ENCODE results near the gene ADGRV1. TPM values are rescaled to one million over a fixed set of nuclear protein-coding genes. Genes with fewer than 3 reads are reported as not detected.

Gene ADGRV1
- total RNA-seq, 1 experiment from 2014 or later, result 64.8 TPM

GRCh38 chr5:91176288-91177016 lies 617.9 kb downstream of the ADGRV1 start:
- Histone ChIP-seq H3K4ac (ENCODE audit: low read depth, low read length) (no peak overlapping the region), H2AK5ac (ENCODE audit: insufficient read length, low read length) (no peak overlapping the region), H3K14ac (ENCODE audit: insufficient read depth, low read length) (no peak overlapping the region), H4K91ac (ENCODE audit: insufficient read length, low read depth, low read length) (no peak overlapping the region), H3K23me2 (ENCODE audit: insufficient read length, low read depth, low read length, poor library complexity, severe bottlenecking) (no peaks in the 10 kb centered on the region), H3K4me1 (ENCODE audit: insufficient read depth, low read length) (peaks cover 4% of the 10 kb centered on the region; the same call in 1 of the 2 replicates), H3K79me2 (ENCODE audit: insufficient read depth, low read length) (no peaks in the 10 kb centered on the region), H4K20me1 (ENCODE audit: control insufficient read depth, insufficient read depth, insufficient read length) (no peaks in the 10 kb centered on the region), H3K9ac (ENCODE audit: extremely low read depth, insufficient read length, low read length) (no peak overlapping the region), H3K4me2 (ENCODE audit: insufficient read depth, insufficient read length, low read length) (no peak overlapping the region), H2BK120ac (ENCODE audit: low read depth, low read length, poor library complexity, severe bottlenecking) (no peak overlapping the region), H2BK20ac (ENCODE audit: low read depth, low read length, poor library complexity, severe bottlenecking) (no peak overlapping the region), H3K27ac (ENCODE audit: insufficient read length, low read depth, low read length) (no peak overlapping the region), H3K9me3 (ENCODE audit: control insufficient read depth, low read depth, low read length) (no peaks in the 10 kb centered on the region), H3K27me3 (ENCODE audit: insufficient read depth, low read length) (no peaks in the 10 kb centered on the region), H4K8ac (replicated peaks; ENCODE audit: insufficient read length, low read depth, low read length) (no peak overlapping the region), H2AFZ (ENCODE audit: low read length) (no peak overlapping the region), H4K5ac (ENCODE audit: insufficient read length, low read depth, low read length) (no peak overlapping the region), H3T11ph (ENCODE audit: low read length) (no peak overlapping the region), H2BK15ac (ENCODE audit: low read depth, low read length) (no peak overlapping the region), H2BK12ac (ENCODE audit: insufficient read length, low read depth, low read length) (no peak overlapping the region), H2BK5ac (ENCODE audit: insufficient read length, low read length) (no peak overlapping the region), H3K56ac (ENCODE audit: insufficient read length, low read depth, low read length) (no peak overlapping the region), H3K23ac (ENCODE audit: insufficient read length, low read depth, low read length) (no peak overlapping the region), H3K79me1 (ENCODE audit: insufficient read depth, low read depth, low read length, poor library complexity, severe bottlenecking) (no peaks in the 10 kb centered on the region), H3K18ac (ENCODE audit: insufficient read length, low read depth, low read length) (no peak overlapping the region)
- H3K36me3 Mint-ChIP-seq (ENCODE audit: insufficient read depth in 1 of 3, low read depth in 3 of 3), result no peaks in the 10 kb centered on the region
- no peak for DNase-seq
- no CpG with 5 or more reads among the region's 6 CpGs for WGBS (ENCODE audit: extremely low coverage, insufficient read length, low lambda C conversion rate)
- H3K27ac Mint-ChIP-seq, result peak overlapping the region in 2 of 3 experiments; percentile 53 to 70; a peak in 3 of 7 replicates
- TF ChIP-seq CTCF (conservative IDR thresholded peaks at IDR 0.05), result no peak
- peaks cover 18 to 19% of the 10 kb centered on the region in 2 experiments for H3K4me1 Mint-ChIP-seq
- no peaks in the 10 kb centered on the region for H3K27me3 Mint-ChIP-seq (ENCODE audit: low read depth)
- H3K4me3 Mint-ChIP-seq, result no peak overlapping the region
- peaks cover 0 to 3% of the 10 kb centered on the region in 2 experiments; a peak in 1 of 5 replicates for H3K9me3 Mint-ChIP-seq

Measured in H9 (cell line).